CD14-positive monocyte (primary cell): ENCODE results near the gene LDLRAD4. TPM values are rescaled to one million over a fixed set of nuclear protein-coding genes. Genes with fewer than 3 reads are reported as not detected.

ENCODE experiments used
- DNase-seq, 3 donors: peaks; one replicate each; pipeline ENCODE4 v3.0.0-alpha.2; 2011 to 2022
- H2AFZ ChIP-seq: 2 replicates; pipeline ENCODE4 v1.6.0; 2012; ENCODE audit warnings: mild to moderate bottlenecking, low read depth, low read length, inconsistent platforms; ENCODE audit not compliant: insufficient read depth, poor library complexity, severe bottlenecking
- H3K27ac ChIP-seq, 2 donors: 1 replicate in 1 of 2; 2 replicates in 1 of 2; pipeline ENCODE4 v1.5.1; 2012 to 2013; ENCODE audit warnings: low read length in 2 of 2, control low read depth in 1 of 2, inconsistent platforms in 1 of 2, low read depth in 1 of 2, mild to moderate bottlenecking in 1 of 2
- H3K27me3 ChIP-seq, 2 donors: one replicate each; pipeline versions ENCODE4 v1.6.0 to v1.6.1; 2011 to 2013; ENCODE audit warnings: low read length in 2 of 2; ENCODE audit not compliant: control insufficient read depth in 2 of 2, insufficient read depth in 2 of 2
- H3K36me3 ChIP-seq, 2 donors: replicated peaks in 1 of 2; 1 replicate in 1 of 2; 2 replicates in 1 of 2; pipeline versions ENCODE4 v1.5.1 to v1.6.1; 2012 to 2013; ENCODE audit warnings: low read length in 2 of 2, control low read depth in 1 of 2, inconsistent platforms in 1 of 2, mild to moderate bottlenecking in 1 of 2; ENCODE audit not compliant: insufficient read depth in 2 of 2, control insufficient read depth in 1 of 2
- H3K4me1 ChIP-seq, 2 donors: 1 replicate in 1 of 2; 2 replicates in 1 of 2; pipeline versions ENCODE4 v1.5.1 to v1.6.1; 2012 to 2013; ENCODE audit warnings: low read length in 2 of 2, control low read depth in 1 of 2, inconsistent platforms in 1 of 2, mild to moderate bottlenecking in 1 of 2, moderate library complexity in 1 of 2; ENCODE audit not compliant: insufficient read depth in 2 of 2, control insufficient read depth in 1 of 2
- H3K4me2 ChIP-seq: replicated peaks from 2 replicates; pipeline ENCODE3; 2012; ENCODE audit warnings: low read length, moderate library complexity, mild to moderate bottlenecking; ENCODE audit not compliant: poor library complexity, severe bottlenecking; ENCODE audit errors: extremely low read depth
- H3K4me3 ChIP-seq, 3 experiments: fragments of 200-600 bp in 1 of 3; sonication (generic) in 1 of 3; replicated peaks in 1 of 3; 1 replicate in 2 of 3; 2 replicates in 1 of 3; pipeline ENCODE4 v1.5.1; 2011 to 2013; ENCODE audit warnings: low read length in 3 of 3, mild to moderate bottlenecking in 3 of 3, control low read depth in 2 of 3, low read depth in 2 of 3, inconsistent platforms in 1 of 3, moderate library complexity in 1 of 3
- H3K79me2 ChIP-seq: 2 replicates; pipeline ENCODE4 v1.6.0; 2012; ENCODE audit warnings: mild to moderate bottlenecking, control low read depth, inconsistent platforms, low read length, moderate library complexity; ENCODE audit not compliant: insufficient read depth
- H3K9ac ChIP-seq: 2 replicates; pipeline ENCODE4 v1.6.0; 2017; ENCODE audit warnings: low read length, mild to moderate bottlenecking; ENCODE audit not compliant: insufficient read depth, poor library complexity, severe bottlenecking
- H3K9me3 ChIP-seq, 2 donors: replicated peaks in 1 of 2; 1 replicate in 1 of 2; 2 replicates in 1 of 2; pipeline versions ENCODE4 v1.5.1 to v1.6.1; 2012 to 2013; ENCODE audit warnings: low read length in 2 of 2, control low read depth in 1 of 2; ENCODE audit not compliant: control insufficient read depth in 1 of 2, insufficient read depth in 1 of 2
- H4K20me1 ChIP-seq: 2 replicates; pipeline ENCODE4 v1.6.0; 2012; ENCODE audit warnings: mild to moderate bottlenecking, low read length, control low read depth, moderate library complexity; ENCODE audit not compliant: insufficient read depth
- H3K27ac Mint-ChIP-seq, 7 donors: one replicate each; pipeline ENCODE4 v1.8.0; 2020; ENCODE audit warnings: mild to moderate bottlenecking in 7 of 7, mixed read lengths in 7 of 7, moderate library complexity in 6 of 7, inconsistent platforms in 2 of 7
- H3K27me3 Mint-ChIP-seq, 3 donors: one replicate each; pipeline ENCODE4 v1.8.0; 2021 to 2022; ENCODE audit warnings: low read depth in 3 of 3, mild to moderate bottlenecking in 3 of 3, mixed read lengths in 3 of 3, moderate library complexity in 3 of 3, inconsistent platforms in 1 of 3
- H3K36me3 Mint-ChIP-seq, 2 donors: one replicate each; pipeline ENCODE4 v1.8.0; 2020; ENCODE audit warnings: mixed read lengths in 2 of 2, inconsistent platforms in 1 of 2, mild to moderate bottlenecking in 1 of 2
- H3K4me1 Mint-ChIP-seq: one replicate; pipeline ENCODE4 v1.8.0; 2020; ENCODE audit warnings: mild to moderate bottlenecking, mixed read lengths
- H3K4me3 Mint-ChIP-seq, 2 donors: one replicate each; pipeline ENCODE4 v1.8.0; 2020; ENCODE audit warnings: mild to moderate bottlenecking in 2 of 2, mixed read lengths in 2 of 2, moderate library complexity in 1 of 2
- H3K9me3 Mint-ChIP-seq, 7 donors: one replicate each; pipeline ENCODE4 v1.8.0; 2020 to 2022; ENCODE audit warnings: mixed read lengths in 7 of 7, mild to moderate bottlenecking in 6 of 7, moderate library complexity in 6 of 7, inconsistent platforms in 2 of 7
- CTCF ChIP-seq: fragments of 200-600 bp; IDR thresholded peaks from one replicate; pipeline ENCODE4 v1.8.0; 2022; ENCODE audit warnings: antibody characterized with exemption, mild to moderate bottlenecking
- WGBS: methylation state at CpG from one replicate; pipeline ENCODE4 v1.1.5; 2013; ENCODE audit warnings: missing lambda C conversion rate; ENCODE audit not compliant: insufficient coverage; 5-methylcytosine and 5-hydroxymethylcytosine counted together
- intact Hi-C, 2 donors: fragments of 100-400 bp; cut with micrococcal nuclease; formaldehyde crosslinking; loops; one replicate each; pipeline versions ENCODE4 v1.15.0 to v1.15.1; 2023
- polyA plus RNA-seq, 3 donors: library from polyadenylated mRNA; depleted of rRNA in 1 of 3; unstranded in 2 of 3; stranded (reverse) in 1 of 3; fragments of 300-500 nt in 2 of 3; fragments of >200 nt in 1 of 3; fragmentation: Illumina TruSeq in 2 of 3; gene quantifications; 1 replicate in 2 of 3; 2 replicates in 1 of 3; pipeline ENCODE4 v1.2.3, GENCODE V29; 2012 to 2021

Gene LDLRAD4
- polyA plus RNA-seq, 3 donors, result 13.5 to 15.4 (median 13.8) TPM

- Histone ChIP-seq H3K9me3 (no peaks in the 10 kb centered on the region), H3K4me2 (no peak overlapping the region), H3K27me3 (no peaks in the 10 kb centered on the region), H4K20me1 (peaks cover 22% of the 10 kb centered on the region), H3K36me3 (no peaks in the 10 kb centered on the region), H3K4me3 (no peak overlapping the region), H3K79me2 (no peaks in the 10 kb centered on the region), H2AFZ (no peak overlapping the region), H3K27ac (no peak overlapping the region), H3K9ac (no peak overlapping the region), H3K4me1 (peaks cover 17 to 33% of the 10 kb centered on the region in 2 donors)
- Mint-ChIP-seq H3K27ac (peak overlapping the region in 1 of 7 donors; percentile 37), H3K4me1 (peaks cover 45% of the 10 kb centered on the region), H3K27me3 (peaks cover 3 to 7% (median 4%) of the 10 kb centered on the region in 3 donors), H3K9me3 (peaks cover 0 to 1% (median 0%) of the 10 kb centered on the region in 7 donors), H3K36me3 (no peaks in the 10 kb centered on the region), H3K4me3 (no peak overlapping the region)
- WGBS, result 95% methylated on average over 8 of the region's 9 CpGs
- intact Hi-C loops, result no loop called here
- DNase-seq, result no peak
- TF ChIP-seq CTCF, result no peak
Observed at GRCh38 chr18:13369353-13369752, 150.8 kb downstream of the LDLRAD4 start.

- H3K36me3 ChIP-seq, result no peaks in the 10 kb centered on the region
- H3K36me3 Mint-ChIP-seq, result no peaks in the 10 kb centered on the region
- no peak overlapping the region for H3K27ac ChIP-seq
- H3K4me3 Mint-ChIP-seq, result no peak overlapping the region
- H3K27me3 Mint-ChIP-seq, result peaks cover 4 to 7% (median 4%) of the 10 kb centered on the region in 3 donors
- no peak overlapping the region for H3K27ac Mint-ChIP-seq
- no peak overlapping the region for H3K9ac ChIP-seq
- no peaks in the 10 kb centered on the region for H3K79me2 ChIP-seq
- H2AFZ ChIP-seq, result no peak overlapping the region
- no peak overlapping the region for H3K4me3 ChIP-seq
- no peaks in the 10 kb centered on the region for H3K27me3 ChIP-seq
- H3K9me3 Mint-ChIP-seq, result peaks cover 0 to 1% (median 0%) of the 10 kb centered on the region in 7 donors
- peaks cover 16% of the 10 kb centered on the region for H4K20me1 ChIP-seq
- no peak overlapping the region for H3K4me2 ChIP-seq
- intact Hi-C loops, result loop anchor here in 1 of 2 donors (10.0 kb wide), 1 partner anchor 195 kb away; no protein-coding TSS in a partner anchor
- no peak for TF ChIP-seq CTCF
- 76% methylated on average over 7 of the region's 15 CpGs for WGBS
- peaks cover 17 to 33% of the 10 kb centered on the region in 2 donors for H3K4me1 ChIP-seq
- no peak for DNase-seq
- H3K9me3 ChIP-seq, result no peaks in the 10 kb centered on the region
- H3K4me1 Mint-ChIP-seq, result peaks cover 41% of the 10 kb centered on the region
Observed at GRCh38 chr18:13369756-13370510, 151.4 kb downstream of the LDLRAD4 start.
